Nephron (organoid): ENCODE results near the gene PIGV.

Source experiments
- H3K27ac Mint-ChIP-seq, 3 experiments: 2 replicates each; pipeline ENCODE4 v1.8.0; 2020; ENCODE audit warnings: mixed read lengths in 3 of 3, mild to moderate bottlenecking in 2 of 3, moderate library complexity in 1 of 3
- H3K27me3 Mint-ChIP-seq: 2 replicates; pipeline ENCODE4 v1.8.0; 2021; ENCODE audit warnings: low read depth, mild to moderate bottlenecking, moderate library complexity, mixed read lengths
- H3K36me3 Mint-ChIP-seq: 2 replicates; pipeline ENCODE4 v1.8.0; 2020; ENCODE audit warnings: low read depth, mixed read lengths
- H3K4me1 Mint-ChIP-seq: 2 replicates; pipeline ENCODE4 v1.8.0; 2020; ENCODE audit warnings: mixed read lengths
- H3K4me3 Mint-ChIP-seq, 3 experiments: 2 replicates each; pipeline ENCODE4 v1.8.0; 2020; ENCODE audit warnings: mild to moderate bottlenecking in 3 of 3, mixed read lengths in 3 of 3, moderate library complexity in 2 of 3
- H3K9me3 Mint-ChIP-seq: 2 replicates; pipeline ENCODE4 v1.8.0; 2020; ENCODE audit warnings: mixed read lengths
- TF ChIP-seq, protein P1 (sequence below), 3 experiments: fragments of 200-600 bp; sonication (generic); IDR thresholded peaks; one replicate each; pipeline ENCODE4 v1.5.0; 2021; ENCODE audit warnings: antibody characterized with exemption in 3 of 3; ENCODE audit not compliant: unreplicated experiment in 3 of 3

The PIGV gene

DNA sequence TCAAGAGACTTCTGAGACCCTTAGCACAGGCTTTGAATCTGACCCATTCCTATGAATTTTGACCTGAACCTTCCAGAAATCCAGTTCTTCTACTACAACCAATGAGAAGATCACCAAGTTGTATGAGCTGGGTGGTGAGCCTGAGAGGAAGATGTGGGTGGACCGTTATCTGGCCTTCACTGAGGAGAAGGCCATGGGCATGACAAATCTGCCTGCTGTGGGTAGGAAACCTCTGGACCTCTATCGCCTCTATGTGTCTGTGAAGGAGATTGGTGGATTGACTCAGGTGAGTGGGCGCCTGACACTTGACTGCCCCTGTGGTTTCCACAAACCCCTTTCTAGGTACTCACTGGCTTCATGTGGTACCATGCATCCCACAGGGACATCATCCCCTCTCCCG, 20.0 kb upstream of the PIGV start:
- TF ChIP-seq, protein P1, sequence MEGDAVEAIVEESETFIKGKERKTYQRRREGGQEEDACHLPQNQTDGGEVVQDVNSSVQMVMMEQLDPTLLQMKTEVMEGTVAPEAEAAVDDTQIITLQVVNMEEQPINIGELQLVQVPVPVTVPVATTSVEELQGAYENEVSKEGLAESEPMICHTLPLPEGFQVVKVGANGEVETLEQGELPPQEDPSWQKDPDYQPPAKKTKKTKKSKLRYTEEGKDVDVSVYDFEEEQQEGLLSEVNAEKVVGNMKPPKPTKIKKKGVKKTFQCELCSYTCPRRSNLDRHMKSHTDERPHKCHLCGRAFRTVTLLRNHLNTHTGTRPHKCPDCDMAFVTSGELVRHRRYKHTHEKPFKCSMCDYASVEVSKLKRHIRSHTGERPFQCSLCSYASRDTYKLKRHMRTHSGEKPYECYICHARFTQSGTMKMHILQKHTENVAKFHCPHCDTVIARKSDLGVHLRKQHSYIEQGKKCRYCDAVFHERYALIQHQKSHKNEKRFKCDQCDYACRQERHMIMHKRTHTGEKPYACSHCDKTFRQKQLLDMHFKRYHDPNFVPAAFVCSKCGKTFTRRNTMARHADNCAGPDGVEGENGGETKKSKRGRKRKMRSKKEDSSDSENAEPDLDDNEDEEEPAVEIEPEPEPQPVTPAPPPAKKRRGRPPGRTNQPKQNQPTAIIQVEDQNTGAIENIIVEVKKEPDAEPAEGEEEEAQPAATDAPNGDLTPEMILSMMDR (IDR thresholded peaks at IDR 0.05; ENCODE audit: unreplicated experiment in 3 of 3): no peak
- Mint-ChIP-seq H3K27ac (peak overlapping the region; percentile 44 to 75 (median 70)), H3K9me3 (no peaks in the 10 kb centered on the region), H3K4me3 (no peak overlapping the region), H3K36me3 (peaks cover 88% of the 10 kb centered on the region), H3K27me3 (no peaks in the 10 kb centered on the region), H3K4me1 (peaks cover 52% of the 10 kb centered on the region)

DNA sequence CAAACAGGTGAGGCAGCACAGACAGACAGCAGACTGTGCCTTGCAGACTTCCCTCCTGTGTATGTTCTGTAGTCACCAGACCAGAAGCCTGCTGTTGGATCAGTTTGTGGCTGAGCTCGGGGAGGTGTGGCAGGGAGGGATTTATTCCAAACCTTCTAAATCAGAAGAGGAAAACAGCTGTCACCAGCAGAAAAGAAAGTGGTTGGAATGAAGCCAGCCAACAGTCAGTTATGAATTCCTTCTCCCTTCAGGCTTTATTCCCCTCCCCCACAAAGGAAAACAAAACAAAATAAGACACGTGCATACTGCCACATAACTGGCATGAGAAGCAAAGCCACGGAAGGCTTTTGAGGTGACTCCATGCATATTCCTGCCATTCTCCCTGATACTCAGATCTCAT, 19.0 kb upstream of the PIGV start:
- H3K36me3 Mint-ChIP-seq: peaks cover 91% of the 10 kb centered on the region
- TF ChIP-seq, protein P1 (IDR thresholded peaks at IDR 0.05; ENCODE audit: unreplicated experiment in 3 of 3): no peak
- H3K4me1 Mint-ChIP-seq: peaks cover 52% of the 10 kb centered on the region
- H3K27ac Mint-ChIP-seq: peak overlapping the region; percentile 70 to 77 (median 75)
- no peaks in the 10 kb centered on the region for H3K9me3 Mint-ChIP-seq
- no peaks in the 10 kb centered on the region for H3K27me3 Mint-ChIP-seq
- H3K4me3 Mint-ChIP-seq: peak overlapping the region in 1 of 3 experiments; percentile 6

DNA sequence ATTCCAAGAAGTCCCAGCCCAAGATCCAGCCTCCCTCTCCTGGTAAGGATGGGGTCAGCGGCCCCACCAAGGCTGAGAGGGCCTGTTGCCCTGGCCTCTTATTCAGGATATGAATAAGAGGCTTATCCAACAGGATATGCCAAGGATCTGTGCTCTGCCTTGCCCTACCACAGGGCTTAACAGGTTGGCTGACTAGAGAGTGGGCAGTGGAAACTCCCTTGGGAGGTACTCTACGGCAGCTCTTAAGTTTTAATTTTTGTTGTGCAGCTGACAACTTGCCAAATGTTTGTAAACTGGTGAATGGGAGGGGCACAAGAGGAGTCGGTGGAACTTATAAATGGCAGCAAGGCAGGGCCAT, 16.5 kb upstream of the PIGV start:
- H3K27ac Mint-ChIP-seq: peak overlapping the region; percentile 13 to 49 (median 46)
- H3K27me3 Mint-ChIP-seq: no peaks in the 10 kb centered on the region
- peaks cover 98% of the 10 kb centered on the region for H3K36me3 Mint-ChIP-seq
- H3K9me3 Mint-ChIP-seq: no peaks in the 10 kb centered on the region
- no peak overlapping the region for H3K4me3 Mint-ChIP-seq
- TF ChIP-seq, protein P1 (IDR thresholded peaks at IDR 0.05; ENCODE audit: unreplicated experiment in 3 of 3): no peak
- peaks cover 50% of the 10 kb centered on the region for H3K4me1 Mint-ChIP-seq

DNA sequence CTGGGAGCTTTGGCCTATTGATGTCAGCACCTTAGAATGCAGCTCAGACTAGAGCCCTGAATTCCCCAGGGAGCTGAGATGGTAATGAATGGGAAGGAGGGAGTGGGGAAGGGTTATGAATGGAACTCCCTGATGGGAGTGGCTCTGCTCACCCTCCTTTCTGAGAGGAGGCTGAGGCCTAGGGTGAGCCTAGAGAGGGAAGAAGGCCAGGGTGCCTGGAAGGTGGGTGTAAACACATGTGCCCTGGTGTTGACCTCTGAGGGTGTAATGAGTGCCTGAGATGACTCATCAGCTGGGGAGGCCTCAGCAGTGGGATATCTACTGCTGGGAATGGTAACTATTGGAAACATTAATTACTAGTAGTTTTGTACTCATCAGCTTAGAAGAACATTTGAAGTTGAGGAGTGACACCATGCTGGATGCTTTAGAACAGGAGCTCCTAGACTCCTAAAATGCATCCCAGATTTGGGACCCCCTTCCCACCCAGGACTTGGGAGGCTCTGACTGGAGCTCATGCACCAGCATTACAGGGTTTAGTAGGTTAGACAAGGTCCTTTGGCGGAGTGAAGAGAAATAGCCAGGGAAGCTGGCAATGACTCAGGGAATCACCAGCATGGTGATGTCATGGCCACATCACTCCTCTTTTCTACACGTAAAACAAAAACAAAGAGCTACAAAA, 16.0 kb upstream of the PIGV start:
- Mint-ChIP-seq H3K4me1 (peaks cover 45% of the 10 kb centered on the region), H3K27me3 (no peaks in the 10 kb centered on the region), H3K27ac (peak overlapping the region; percentile 13 to 49 (median 46)), H3K9me3 (no peaks in the 10 kb centered on the region), H3K4me3 (no peak overlapping the region), H3K36me3 (peaks cover 98% of the 10 kb centered on the region)
- TF ChIP-seq, protein P1 (IDR thresholded peaks at IDR 0.05; ENCODE audit: unreplicated experiment in 3 of 3): no peak

DNA sequence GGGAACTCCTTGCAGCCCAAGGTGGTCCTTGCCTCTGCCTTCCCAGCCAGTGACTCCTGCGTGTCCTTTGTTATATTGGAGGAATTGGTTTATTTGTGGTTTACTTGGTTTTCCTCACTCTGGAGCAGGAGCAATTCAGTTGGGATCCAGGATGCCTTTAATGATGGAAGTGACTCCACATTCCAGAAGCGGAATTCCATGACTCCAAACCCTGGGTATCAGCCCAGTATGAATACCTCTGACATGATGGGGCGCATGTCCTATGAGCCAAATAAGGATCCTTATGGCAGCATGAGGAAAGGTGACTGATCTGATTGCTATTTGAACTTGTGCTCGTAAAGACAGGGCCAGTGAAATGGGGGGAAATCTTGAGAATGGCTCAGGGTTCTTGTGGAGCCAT, 15.1 kb upstream of the PIGV start:
- TF ChIP-seq, protein P1 (IDR thresholded peaks at IDR 0.05; ENCODE audit: unreplicated experiment in 3 of 3): no peak
- Mint-ChIP-seq H3K27ac (peak overlapping the region in 1 of 3 experiments; percentile 45), H3K4me1 (peaks cover 36% of the 10 kb centered on the region), H3K4me3 (no peak overlapping the region), H3K36me3 (peaks cover 93% of the 10 kb centered on the region), H3K27me3 (no peaks in the 10 kb centered on the region), H3K9me3 (no peaks in the 10 kb centered on the region)

DNA sequence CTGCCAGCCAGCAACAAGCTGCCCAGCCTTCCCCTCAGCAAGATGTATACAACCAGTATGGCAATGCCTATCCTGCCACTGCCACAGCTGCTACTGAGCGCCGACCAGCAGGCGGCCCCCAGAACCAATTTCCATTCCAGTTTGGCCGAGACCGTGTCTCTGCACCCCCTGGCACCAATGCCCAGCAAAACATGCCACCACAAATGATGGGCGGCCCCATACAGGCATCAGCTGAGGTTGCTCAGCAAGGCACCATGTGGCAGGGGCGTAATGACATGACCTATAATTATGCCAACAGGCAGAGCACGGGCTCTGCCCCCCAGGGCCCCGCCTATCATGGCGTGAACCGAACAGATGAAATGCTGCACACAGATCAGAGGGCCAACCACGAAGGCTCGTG, 13.3 kb upstream of the PIGV start:
- Mint-ChIP-seq H3K4me1 (peaks cover 18% of the 10 kb centered on the region), H3K36me3 (peaks cover 91% of the 10 kb centered on the region), H3K27ac (no peak overlapping the region), H3K4me3 (no peak overlapping the region), H3K9me3 (no peaks in the 10 kb centered on the region), H3K27me3 (no peaks in the 10 kb centered on the region)
- TF ChIP-seq, protein P1 (IDR thresholded peaks at IDR 0.05; ENCODE audit: unreplicated experiment in 3 of 3): no peak
